NCI-H146 (cell line): ENCODE measurements around the gene CDX2.

ENCODE experiments used
- DNase-seq: peaks from one replicate; lab custom pipeline; 2025; lab: John Stamatoyannopoulos, UW

The CDX2 gene

DNA sequence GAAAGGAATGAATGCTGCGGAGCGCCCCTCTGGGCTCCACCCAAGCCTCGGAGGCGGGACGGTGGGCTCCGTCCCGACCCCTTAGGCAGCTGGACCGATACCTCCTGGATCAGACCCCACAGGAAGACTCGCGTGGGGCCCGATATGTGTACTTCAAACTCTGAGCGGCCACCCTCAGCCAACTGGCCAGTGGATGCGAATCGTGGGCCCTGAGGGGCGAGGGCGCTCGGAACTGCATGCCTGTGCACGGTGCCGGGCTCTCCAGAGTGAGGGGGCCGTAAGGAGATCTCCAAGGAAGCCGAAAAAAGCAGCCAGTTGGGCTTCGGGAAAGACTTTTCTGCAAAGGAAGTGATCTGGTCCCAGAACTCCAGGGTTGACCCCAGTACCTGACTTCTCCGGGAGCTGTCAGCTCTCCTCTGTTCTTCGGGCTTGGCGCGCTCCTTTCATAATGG, 40.7 kb downstream of the CDX2 start:
- no peak for DNase-seq

DNA sequence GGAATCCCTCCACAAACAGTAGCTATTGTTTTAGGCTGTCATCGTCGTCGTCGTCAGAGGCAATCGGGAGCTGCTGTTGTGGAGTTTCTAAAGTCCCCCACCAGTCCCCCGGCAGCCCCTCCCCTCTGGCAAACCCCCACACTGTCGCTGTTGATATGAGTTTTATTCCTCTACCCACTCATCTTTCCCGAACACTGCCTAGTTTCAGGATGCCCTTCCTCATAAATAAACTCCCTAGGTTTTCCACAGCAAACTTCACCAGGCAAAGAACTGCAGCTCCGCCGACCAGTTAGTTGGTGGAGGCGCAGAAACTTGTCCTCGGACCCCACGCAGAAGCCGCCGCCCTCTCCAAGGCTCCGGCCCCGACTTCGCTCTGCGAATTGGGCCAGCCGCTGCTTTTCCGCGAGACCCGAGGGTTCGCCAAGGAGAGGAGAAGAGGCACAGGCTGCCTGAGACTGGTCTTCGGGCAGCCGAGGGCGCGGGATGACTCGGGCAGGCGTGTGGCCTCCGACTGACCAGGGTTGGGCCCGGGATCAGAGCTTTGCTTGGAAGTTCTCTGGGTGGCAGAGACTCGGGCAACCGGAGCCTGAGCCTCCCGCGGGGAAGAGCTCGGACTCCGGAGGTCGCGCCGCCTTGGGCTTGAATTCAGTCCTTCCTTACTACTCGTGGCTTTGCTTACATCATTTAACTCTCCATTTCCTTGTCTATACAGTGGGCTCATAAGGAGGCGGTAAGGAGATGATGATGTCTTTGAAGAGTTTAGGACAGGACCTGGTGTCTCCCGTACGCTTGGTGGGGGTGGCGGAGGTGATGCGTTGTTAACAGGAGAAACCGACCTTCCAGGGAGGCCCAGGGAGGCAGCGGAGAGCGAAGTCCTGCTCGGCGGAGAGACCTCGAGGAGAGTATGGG, 41.4 kb downstream of the CDX2 start:
- DNase-seq: no peak

DNA sequence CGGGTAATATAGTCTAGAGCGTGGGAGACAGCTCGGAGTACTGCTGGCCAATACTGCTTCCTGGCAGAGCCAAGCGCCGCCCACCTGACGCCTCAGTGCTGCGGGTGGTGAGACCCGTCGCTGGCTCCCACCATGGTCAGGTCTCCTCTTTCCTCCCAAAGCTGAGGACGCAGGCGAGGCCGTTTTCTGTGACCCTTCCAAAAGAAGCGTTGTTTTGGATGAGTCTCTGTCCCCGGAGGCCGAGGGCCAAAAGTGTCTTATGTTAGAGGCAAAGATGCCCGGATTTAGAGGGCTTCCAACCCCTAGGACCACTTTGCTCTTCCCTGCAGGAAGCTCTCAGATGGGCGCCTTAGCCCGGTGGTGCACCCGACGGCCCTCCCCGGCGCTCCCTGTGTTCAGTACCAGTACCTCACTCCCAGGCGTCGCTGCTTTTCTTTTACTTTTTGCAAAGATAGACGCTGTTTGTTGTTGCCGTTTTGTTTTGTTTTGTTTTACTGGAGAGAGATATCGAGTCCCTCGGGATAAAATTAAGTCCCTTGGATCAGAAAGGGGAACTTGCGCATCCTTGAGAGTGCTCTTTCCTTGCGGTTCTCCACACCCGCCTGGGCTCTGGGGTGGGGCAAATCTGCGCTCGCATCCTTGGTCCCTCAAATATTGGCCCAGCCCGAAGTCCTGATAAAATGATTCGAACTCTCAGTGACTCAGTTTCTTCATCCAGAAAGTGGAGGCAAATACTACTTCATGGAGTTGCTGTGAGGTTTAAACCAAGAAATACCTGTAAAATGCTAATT, 42.3 kb downstream of the CDX2 start:
- no peak for DNase-seq

DNA sequence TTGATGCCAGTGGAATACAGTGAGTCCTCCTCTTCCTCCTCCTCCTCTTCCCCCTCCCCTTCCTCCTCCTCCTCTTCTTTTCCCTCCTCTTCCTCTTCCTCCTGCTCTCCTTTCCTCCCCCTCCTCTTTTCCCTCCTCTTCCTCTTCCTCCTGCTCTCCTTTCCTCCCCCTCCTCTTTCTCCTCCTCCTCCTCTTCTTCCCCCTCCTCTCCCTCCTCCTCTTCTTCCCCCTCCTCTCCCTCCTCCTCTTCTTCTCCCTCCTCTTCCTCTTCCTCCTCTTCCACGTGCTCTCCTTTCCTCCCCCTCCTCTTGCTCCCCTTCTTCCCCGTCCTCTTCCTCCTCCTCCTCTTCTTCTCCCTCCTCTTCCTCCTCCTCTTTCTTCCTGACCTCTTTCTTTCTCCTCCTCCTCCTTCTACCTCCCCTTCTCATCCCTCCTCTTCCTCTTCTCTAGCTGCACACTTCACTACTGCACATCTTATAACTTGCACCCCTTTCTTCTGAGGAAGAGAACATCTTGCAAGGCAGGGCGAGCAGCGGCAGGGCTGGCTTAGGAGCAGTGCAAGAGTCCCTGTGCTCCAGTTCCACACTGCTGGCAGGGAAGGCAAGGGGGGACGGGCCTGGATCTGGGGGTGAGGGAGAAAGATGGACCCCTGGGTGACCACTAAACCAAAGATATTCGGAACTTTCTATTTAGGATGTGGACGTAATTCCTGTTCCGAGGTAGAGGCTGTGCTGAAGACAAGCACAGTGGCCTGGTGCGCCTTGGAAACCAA, 43.7 kb downstream of the CDX2 start:
- no peak for DNase-seq

DNA sequence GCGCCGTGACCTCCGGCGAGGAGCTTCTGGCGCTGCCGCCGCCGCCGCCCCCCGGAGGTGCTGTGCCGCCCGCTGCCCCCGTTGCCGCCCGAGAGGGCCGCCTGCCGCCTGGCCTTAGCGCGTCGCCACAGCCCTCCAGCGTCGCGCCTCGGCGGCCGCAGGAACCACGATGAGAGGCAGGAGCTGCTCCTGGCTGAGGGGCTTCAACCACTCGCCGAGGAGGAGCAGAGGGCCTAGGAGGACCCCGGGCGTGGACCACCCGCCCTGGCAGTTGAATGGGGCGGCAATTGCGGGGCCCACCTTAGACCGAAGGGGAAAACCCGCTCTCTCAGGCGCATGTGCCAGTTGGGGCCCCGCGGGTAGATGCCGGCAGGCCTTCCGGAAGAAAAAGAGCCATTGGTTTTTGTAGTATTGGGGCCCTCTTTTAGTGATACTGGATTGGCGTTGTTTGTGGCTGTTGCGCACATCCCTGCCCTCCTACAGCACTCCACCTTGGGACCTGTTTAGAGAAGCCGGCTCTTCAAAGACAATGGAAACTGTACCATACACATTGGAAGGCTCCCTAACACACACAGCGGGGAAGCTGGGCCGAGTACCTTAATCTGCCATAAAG, 44.5 kb downstream of the CDX2 start:
- DNase-seq: no peak

DNA sequence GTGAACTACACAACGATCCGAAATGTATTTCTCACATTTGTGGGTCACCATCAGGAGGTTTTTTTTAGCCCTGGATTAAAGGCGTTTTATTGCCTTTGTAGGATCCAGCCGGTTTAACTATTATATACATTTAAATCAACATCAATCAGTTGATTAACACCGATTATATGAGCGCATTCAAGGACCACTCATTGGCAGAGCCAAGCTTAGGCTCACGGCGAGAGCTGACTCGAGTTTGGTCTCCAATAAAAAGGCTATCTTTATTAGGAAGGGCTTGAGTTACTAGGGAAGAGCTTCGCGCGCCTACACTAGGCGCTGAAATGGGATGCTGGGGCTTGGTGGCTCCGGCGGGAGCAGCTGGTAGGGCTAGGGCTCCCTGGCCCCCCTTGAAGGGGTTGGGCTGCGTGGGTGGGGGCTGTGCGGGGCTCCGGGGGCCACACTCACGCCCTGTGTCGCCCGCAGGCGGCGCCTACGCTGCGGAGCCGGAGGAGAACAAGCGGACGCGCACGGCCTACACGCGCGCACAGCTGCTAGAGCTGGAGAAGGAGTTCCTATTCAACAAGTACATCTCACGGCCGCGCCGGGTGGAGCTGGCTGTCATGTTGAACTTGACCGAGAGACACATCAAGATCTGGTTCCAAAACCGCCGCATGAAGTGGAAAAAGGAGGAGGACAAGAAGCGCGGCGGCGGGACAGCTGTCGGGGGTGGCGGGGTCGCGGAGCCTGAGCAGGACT, 45.2 kb downstream of the CDX2 start:
- DNase-seq: no peak

DNA sequence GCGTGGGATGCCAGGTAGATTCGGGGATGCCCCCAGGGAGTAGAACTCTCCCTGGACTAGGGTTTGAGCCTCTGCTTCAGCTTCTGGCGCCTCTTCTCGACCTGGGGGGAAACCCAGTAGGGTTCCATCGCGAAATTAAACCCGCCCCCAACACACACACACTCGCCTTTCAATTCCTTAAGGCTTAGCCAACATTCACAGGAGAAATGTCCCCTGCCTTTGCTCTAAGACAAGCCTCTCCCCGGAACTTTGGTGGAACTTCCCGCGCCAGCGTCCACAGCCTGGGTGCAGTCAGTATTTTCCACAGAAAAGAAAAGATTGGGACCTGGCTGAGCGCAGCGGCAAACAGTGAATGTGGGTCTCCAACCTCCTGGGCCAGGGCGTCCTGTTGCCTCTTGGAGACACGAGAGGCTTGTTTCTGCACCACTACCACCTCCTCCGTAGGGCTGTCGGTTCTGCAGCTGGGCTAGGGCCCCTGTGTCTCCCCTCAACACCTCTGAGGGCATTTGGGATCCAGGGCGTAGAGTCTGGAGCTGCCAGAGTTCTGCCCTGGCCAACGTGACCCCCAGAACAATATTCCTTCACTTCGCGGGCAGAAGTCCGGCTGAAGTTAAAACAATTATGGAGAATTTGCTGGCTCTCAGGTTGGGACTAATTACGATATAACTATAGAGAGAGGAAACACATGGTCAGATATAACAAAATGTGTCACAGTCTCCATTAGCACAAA, 46.1 kb downstream of the CDX2 start:
- DNase-seq: no peak

DNA sequence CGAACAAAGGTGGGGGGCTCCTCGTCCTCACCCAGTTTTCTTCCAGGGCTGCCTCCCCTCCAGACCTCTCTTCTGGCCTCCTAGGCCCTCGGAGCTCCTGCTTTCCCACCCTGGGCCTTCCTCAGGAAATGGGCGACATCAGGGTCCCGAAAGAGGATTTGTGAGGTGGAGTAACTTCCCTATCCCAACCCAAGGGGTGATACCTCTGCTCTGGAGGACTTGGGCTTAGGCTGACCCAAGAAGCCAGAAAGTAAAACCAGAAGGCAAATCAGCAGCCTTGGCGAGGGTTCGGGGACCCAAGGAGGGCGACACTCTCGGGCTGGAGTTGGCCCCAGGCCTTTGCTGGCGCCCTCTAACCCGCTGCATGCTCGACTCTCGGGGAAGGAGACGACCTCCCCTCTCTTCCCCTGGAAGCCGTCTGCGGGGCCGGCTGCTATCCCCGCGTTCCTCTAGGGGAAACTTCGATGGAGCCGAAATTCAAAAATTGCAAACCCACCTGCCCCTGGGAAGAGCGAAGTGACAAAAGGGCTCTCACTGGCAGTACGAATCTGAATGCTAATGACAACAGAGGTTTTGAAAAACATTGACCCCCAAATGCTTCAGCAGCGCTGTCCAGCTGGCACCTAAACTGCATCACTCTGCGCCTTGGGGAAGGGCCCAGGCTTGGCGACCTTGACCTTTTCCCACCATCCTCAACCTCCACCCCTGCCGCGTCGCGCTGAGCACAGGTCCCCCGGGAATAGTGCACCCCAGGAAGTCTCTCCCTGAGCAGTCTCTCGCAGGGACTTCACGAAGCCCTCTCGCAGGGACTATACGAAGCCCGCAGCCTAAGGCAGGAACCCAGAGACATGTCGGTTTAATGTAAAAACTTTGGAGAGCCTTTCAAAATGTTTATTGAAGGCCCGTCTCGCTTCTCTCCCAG, 46.9 kb downstream of the CDX2 start:
- no peak for DNase-seq

DNA sequence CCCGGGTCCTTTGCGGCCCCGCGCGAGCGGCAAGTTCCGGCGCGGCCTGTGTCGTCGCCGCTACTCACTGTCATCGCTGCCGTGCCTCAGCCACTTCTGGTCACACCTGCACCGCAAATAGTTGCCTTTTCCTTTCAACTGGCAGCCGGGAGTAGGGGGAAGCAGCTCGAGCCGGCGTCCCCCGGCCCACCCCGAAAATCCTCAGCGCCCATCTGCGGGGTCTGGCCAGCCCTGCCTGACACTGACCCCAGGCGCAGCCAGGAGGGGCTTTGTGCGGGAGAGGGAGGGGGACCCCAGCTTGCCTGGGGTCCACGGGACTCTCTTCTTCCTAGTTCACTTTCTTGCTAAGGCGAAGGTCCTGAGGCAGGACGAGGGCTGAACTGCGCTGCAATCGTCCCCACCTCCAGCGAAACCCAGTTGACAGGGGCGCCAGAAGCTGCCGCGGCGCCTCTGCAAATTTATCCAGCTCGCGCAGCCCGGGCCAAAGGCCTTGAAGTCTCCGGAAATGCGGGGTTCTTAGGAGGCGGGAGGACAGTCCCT, 47.6 kb downstream of the CDX2 start:
- no peak for DNase-seq

DNA sequence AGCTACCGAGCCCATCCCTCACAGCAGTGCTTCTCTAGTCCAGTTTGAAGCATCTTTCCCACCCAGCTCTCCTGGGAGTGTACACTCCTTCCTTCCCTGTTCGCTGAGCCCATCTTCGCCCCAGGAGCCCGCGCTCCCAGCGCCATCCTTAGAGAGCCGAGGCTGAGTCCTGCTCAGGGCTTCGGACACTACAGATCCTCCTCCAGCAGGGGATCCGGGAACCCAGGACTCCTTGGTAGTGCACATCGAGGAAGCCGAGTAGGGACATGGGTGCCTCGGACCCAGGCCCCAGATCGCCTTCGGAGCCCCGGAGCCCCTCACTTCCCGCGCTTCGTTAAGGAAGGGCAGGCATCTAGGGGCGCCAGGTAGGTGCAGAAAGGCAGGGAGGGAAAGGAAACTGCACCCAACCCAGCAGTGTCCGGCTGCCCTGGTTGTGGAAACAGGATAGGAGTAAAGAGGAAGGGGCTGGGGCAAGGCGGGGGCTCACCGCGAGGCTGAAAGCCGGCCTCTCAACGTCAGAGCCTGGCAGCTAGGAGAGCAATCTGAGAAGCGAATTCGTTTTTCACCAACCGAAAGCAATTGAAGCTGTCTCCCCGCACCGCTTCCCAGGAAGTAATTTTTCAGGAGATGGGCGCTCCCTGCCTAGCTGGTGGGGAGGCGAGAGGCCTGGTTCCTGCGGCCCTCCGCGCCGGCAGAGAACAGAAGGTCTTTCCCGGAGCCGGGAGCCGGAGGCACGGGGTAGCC, 48.3 kb downstream of the CDX2 start:
- DNase-seq: no peak

DNA sequence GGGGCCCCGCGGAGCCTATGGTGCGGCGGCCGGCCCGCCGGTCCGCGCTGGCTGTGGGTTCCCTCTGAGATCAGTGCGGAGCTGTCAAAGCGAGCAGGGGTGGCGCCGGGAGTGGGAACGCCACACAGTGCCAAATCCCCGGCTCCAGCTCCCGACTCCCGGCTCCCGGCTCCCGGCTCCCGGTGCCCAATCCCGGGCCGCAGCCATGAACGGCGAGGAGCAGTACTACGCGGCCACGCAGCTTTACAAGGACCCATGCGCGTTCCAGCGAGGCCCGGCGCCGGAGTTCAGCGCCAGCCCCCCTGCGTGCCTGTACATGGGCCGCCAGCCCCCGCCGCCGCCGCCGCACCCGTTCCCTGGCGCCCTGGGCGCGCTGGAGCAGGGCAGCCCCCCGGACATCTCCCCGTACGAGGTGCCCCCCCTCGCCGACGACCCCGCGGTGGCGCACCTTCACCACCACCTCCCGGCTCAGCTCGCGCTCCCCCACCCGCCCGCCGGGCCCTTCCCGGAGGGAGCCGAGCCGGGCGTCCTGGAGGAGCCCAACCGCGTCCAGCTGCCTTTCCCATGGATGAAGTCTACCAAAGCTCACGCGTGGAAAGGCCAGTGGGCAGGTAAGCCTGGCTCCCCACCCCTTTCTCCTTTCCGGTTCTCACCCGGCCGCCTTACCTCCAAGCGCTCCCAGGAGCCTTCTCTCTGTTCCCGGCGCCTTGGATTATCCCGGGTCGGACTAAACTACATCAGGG, 49.0 kb downstream of the CDX2 start, which contains the start of gene PDX1:
TSS of gene PDX1 (plus strand) at position 67 of the 743 bp plus-strand sequence. CDS start at position 206, 139 bp downstream.
- no peak for DNase-seq

DNA sequence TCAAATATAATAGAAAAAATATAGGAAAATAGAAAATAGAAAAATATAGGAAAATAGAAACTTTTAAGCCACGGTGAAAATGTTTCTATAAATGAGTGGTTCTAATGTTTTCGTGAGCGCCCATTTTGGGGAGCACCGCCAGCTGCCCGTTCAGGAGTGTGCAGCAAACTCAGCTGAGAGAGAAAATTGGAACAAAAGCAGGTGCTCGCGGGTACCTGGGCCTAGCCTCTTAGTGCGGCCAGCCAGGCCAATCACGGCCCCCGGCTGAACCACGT, 49.5 kb downstream of the CDX2 start:
- DNase-seq: no peak

DNA sequence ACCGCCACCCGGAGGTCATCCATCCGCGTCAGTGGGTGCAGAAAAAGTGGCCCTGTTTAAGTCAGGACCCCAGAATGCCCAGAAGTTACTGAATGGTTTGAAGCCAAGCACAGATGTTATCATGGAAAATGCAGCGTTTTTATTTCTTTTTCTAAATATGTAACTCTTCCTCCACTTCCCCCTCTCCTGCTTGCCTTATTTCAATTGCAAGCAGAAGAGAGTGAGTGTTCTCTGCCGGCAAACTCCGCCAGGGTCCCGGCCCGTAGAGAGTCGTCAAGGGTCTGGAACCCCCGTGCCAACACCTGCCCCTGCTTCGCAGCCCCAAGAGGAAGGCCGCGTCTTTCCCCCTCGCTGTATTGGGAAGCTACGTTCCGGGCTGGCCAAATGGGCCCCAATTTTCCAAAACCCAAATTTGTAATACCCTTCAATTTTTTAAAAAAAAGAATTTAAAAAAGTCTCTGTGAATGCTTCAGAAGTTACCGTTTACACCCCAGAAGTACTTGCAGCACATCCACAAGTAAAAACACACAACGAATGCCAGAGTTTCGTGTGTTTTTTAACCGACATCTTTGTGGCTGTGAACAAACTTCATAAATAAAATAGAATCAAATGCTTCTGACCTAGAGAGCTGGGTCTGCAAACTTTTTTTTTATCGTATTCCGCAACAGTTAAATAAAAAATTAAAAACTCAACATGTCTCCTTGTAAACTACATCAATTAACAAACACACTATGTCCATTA, 50.0 kb downstream of the CDX2 start:
- DNase-seq: no peak

DNA sequence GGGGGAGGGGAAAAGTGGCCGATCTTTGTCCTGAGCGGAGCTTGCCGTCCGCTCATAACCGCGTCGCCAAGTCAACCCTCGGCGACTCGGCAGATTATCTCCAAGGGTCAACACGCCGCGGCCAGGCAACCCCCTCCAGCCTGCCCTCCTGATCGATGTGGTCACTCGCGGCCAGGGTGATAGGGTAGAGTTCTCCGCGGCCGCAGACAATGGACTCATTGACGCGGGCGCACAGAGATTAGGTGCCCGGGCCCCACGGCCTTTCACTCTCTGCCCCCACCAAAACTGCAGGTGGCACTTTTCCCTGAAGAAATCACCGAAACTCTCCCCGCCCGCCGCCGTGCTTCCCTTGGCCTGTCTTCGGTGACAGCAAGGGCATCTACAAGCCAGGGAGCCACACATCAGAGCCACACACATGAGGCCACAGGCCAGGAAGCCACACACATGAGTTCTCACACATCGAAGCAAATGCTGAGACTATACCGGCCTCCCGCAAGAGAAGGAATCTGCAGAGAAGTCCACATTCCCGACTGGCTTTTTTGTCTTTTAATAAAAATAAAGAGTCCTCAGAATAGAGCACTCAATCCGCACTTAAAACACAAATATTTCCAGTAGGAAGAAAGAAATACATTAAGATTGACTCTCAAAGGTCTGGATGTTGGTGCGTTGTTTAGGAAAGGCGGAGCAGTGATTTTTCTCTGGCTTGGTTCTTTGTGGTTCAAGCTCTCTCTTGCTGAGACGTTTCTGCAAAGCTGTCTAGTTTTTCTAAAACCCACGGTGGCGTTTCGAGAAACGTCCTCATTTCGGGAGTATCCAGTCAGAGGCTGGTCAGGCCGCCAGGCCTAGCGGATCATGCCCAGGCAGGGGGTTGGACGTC, 50.8 kb downstream of the CDX2 start:
- DNase-seq: no peak

DNA sequence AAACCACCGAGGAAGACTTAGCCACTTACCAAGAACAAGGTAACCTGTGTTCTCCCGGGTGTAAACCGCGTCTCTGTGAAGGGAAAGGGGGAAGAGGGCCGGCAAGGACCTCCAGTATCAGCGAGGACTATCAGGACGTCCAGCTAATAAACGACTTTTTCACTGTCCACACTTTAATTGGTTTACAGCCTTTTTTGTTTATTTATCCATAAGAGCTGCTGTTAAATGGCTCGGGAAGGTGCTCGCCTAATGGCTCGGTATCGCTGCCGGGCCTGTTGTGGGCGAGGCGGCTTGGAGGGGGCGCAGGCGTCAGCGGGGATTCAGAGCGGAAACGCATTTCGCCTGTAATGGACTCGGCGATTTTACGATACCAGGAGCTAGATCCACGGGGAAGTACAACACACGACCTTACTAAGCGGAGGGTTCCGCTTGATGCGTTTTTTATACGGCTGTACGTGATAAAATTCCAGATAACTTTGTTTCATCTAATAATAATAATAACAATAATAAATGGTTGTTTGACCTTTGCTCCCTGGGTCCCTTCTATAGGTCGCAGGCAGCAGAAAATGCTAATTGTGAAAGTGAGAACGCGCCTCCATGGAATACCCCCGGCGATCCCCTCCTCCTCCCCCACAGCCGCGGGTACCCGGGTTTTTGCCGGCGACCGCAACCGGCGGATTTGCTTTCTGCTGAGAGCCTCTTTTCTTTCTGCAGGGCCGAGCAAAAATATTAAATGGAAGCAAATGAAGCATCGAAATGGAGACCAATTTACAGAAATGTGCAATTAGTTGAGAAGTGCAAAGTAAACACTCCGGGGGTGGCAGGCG, 51.8 kb downstream of the CDX2 start:
- no peak for DNase-seq
